Endothelial cell of umbilical vein (primary cell): ENCODE data around the gene TMEM135. TPM values are rescaled to one million over a fixed set of nuclear protein-coding genes. Genes with fewer than 3 reads are reported as not detected.
"Not testable (repeated sequence)": the region's sequence is repeated elsewhere in the genome, so short reads cannot be mapped to it uniquely, and the experiment has no call there.

Source experiments
- BruUV-seq: library from RNA; stranded (reverse); fragments of 400-500 nt; replicated peaks from 2 replicates; lab custom pipeline; 2021; lab: Mats Ljungman, UMichigan
- CTCF ChIA-PET: fragments of 300-600, 350-600 bp; sonication (Branson Sonifier 250); formaldehyde crosslinking; loops from one replicate; lab custom pipeline; 2021; ENCODE audit warnings: antibody characterized with exemption, inconsistent platforms; lab: Charles Lee
- POLR2A ChIA-PET: fragments of 300-600, 350-600 bp; sonication (Branson Sonifier 250); formaldehyde crosslinking; loops from one replicate; lab custom pipeline; 2021; ENCODE audit warnings: antibody characterized with exemption, inconsistent platforms; lab: Charles Lee
- DNase-seq: peaks from one replicate; pipeline ENCODE4 v3.0.0-alpha.2; 2011; ENCODE audit warnings: low read depth, low spot score
- FAIRE-seq: peaks from 2 replicates; lab custom pipeline; 2011; peaks lifted over from hg19 to GRCh38; lab: Jason Lieb, UNC
- H2AFZ ChIP-seq: 2 replicates; pipeline ENCODE4 v1.6.0; 2012; ENCODE audit warnings: low read depth, low read length, control low read depth, inconsistent platforms
- H3K27ac ChIP-seq: 2 replicates; pipeline ENCODE4 v1.5.1; 2011; ENCODE audit warnings: low read depth, mild to moderate bottlenecking, control low read depth, low read length, moderate library complexity; ENCODE audit not compliant: insufficient read depth
- H3K27me3 ChIP-seq, 2 experiments: 2 replicates each; pipeline versions ENCODE4 v1.6.0 to v1.6.1; 2011; ENCODE audit warnings: low read length in 2 of 2, mixed read lengths in 1 of 2; ENCODE audit not compliant: control insufficient read depth in 2 of 2, insufficient read depth in 2 of 2
- H3K36me3 ChIP-seq, 2 experiments: 2 replicates in 1 of 2; 3 replicates in 1 of 2; pipeline ENCODE4 v1.5.1; 2011; ENCODE audit warnings: low read length in 2 of 2, mild to moderate bottlenecking in 1 of 2, moderate library complexity in 1 of 2; ENCODE audit not compliant: control insufficient read depth in 2 of 2, insufficient read depth in 2 of 2; ENCODE audit errors: extremely low read depth in 1 of 2
- H3K4me1 ChIP-seq: 3 replicates; pipeline ENCODE4 v1.5.1; 2011; ENCODE audit warnings: mild to moderate bottlenecking, low read length; ENCODE audit not compliant: control insufficient read depth, insufficient read depth; ENCODE audit errors: extremely low read depth
- H3K4me2 ChIP-seq: 2 replicates; pipeline ENCODE4 v1.6.1; 2011; ENCODE audit warnings: low read length, control low read depth, mixed read lengths; ENCODE audit not compliant: insufficient read depth
- H3K4me3 ChIP-seq, 3 experiments: fragments of 200-600 bp in 1 of 3; sonication (generic), shearing (Covaris generic) in 1 of 3; replicated peaks in 1 of 3; 2 replicates each; pipeline ENCODE4 v1.5.1; 2011 to 2016; ENCODE audit warnings: control low read depth in 3 of 3, low read length in 3 of 3, mild to moderate bottlenecking in 2 of 3, inconsistent platforms in 1 of 3, low read depth in 1 of 3, moderate library complexity in 1 of 3; ENCODE audit not compliant: insufficient read depth in 1 of 3
- H3K79me2 ChIP-seq: 2 replicates; pipeline ENCODE4 v1.6.0; 2012; ENCODE audit warnings: low read length, inconsistent platforms; ENCODE audit not compliant: control insufficient read depth, insufficient read depth
- H3K9ac ChIP-seq: replicated peaks from 2 replicates; pipeline ENCODE3; 2011; ENCODE audit warnings: low read length, control low read depth; ENCODE audit not compliant: insufficient read depth; ENCODE audit errors: extremely low read depth
- H3K9me1 ChIP-seq: replicated peaks from 3 replicates; pipeline ENCODE4 v1.6.0; 2011; ENCODE audit warnings: mild to moderate bottlenecking, low read length; ENCODE audit not compliant: control insufficient read depth, insufficient read depth; ENCODE audit errors: extremely low read depth
- H3K9me3 ChIP-seq: replicated peaks from 2 replicates; pipeline ENCODE4 v1.5.1; 2012; ENCODE audit warnings: low read length, inconsistent platforms; ENCODE audit not compliant: control insufficient read depth, insufficient read depth
- H4K20me1 ChIP-seq: replicated peaks from 2 replicates; pipeline ENCODE3; 2011; ENCODE audit warnings: mild to moderate bottlenecking, low read length; ENCODE audit not compliant: control insufficient read depth, insufficient read depth; ENCODE audit errors: extremely low read depth
- dilution Hi-C: fragments of 300-500 bp; cut with MboI; formaldehyde crosslinking; loops from one replicate; pipeline ENCODE4 v1.15.0; 2019; ENCODE audit warnings: low sequenced_read_pairs; ENCODE audit not compliant: extremely low pct_ligation_motif_present
- intact Hi-C: fragments of 100-400 bp; cut with micrococcal nuclease; formaldehyde crosslinking; loops from one replicate; pipeline ENCODE4 v1.10.0; 2022
- polyA plus RNA-seq, 4 experiments: library from polyadenylated mRNA; depleted of rRNA in 3 of 4; stranded (reverse) in 3 of 4; unstranded in 1 of 4; fragments of >200 nt; gene quantifications; 2 replicates each; pipeline versions ENCODE4 v1.2.1 to v1.2.3, GENCODE V29; 2011 to 2012; ENCODE audit warnings: missing spikeins in 1 of 4
- total RNA-seq: library from RNA; stranded (reverse); gene quantifications from 2 replicates; pipeline ENCODE4 v1.2.3, GENCODE V29; 2021

The TMEM135 gene
- total and polyA plus RNA-seq, 2 donors (not counting 3 experiments of a cell fraction or from before 2014, with no cell fraction given), result 12.3 to 33.2 TPM

DNA sequence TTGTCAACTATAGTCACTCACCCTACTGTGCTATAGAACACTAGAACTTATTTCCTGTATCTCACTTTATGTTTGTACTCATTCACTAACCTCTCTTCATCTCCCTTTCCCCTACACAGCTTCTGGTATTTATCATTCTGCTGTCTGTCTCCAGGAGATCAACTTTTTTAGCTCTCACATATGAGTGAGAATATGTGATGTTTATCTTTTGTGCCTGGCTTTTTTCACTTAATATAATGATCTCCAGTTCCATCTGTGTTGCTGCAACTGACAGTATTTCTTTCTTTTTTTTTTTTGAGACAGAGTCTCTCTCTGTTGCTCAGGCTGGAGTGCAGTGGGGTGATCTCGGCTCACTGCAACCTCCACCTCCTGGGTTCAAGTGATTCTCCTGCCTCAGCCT is 68.1 kb downstream of the TMEM135 start:
- H3K4me3 ChIP-seq, DNase-seq, BruUV-seq, POLR2A ChIA-PET, FAIRE-seq, H3K79me2 ChIP-seq, H3K9me1 ChIP-seq, H3K9ac ChIP-seq, H3K27ac ChIP-seq, H4K20me1 ChIP-seq, H3K9me3 ChIP-seq, H3K4me2 ChIP-seq, H2AFZ ChIP-seq, H3K27me3 ChIP-seq, H3K36me3 ChIP-seq, intact Hi-C loops, dilution Hi-C loops, H3K4me1 ChIP-seq: not testable (repeated sequence)
- CTCF ChIA-PET, result interaction anchor here (0.7 kb wide), 1 partner anchor 157 kb away, joined by 3 read pairs; no protein-coding TSS in a partner anchor

DNA sequence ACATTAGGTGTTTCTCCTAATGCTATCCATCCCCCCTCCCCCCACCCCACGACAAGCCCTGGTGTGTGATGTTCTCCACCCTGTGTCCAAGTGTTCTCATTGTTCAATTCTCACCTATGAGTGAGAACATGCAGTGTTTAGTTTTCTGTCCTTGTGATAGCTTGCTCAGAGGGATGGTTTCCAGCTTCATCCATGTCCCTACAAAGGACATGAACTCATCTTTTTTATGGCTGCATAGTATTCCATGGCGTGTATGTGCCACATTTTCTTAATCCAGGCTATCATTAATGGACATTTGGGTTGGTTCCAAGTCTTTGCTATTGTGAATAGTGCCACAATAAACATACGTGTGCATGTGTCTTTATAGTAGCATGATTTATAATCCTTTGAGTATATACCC is 69.6 kb downstream of the TMEM135 start:
- FAIRE-seq, H3K9me3 ChIP-seq, H3K79me2 ChIP-seq, intact Hi-C loops, CTCF ChIA-PET, H3K27ac ChIP-seq, H3K4me2 ChIP-seq, H3K27me3 ChIP-seq, BruUV-seq, H3K9ac ChIP-seq, H3K9me1 ChIP-seq, H3K4me3 ChIP-seq, H2AFZ ChIP-seq, POLR2A ChIA-PET, dilution Hi-C loops, DNase-seq, H3K36me3 ChIP-seq, H4K20me1 ChIP-seq, H3K4me1 ChIP-seq: not testable (repeated sequence)
